WI38 (cell line): ENCODE results near the gene HDAC5.

ENCODE experiments used
- H3K4me3 ChIP-seq: 2 replicates; pipeline ENCODE4 v1.5.1; 2011; ENCODE audit warnings: low read depth, mild to moderate bottlenecking, control low read depth, low read length
- TF ChIP-seq, protein P1 (sequence below): IDR thresholded peaks from 2 replicates; pipeline ENCODE4 v1.5.1; 2012; ENCODE audit warnings: low read depth, mild to moderate bottlenecking, control low read depth, low read length

HDAC5 gene

GRCh38 chr17:44088254-44088653, 35.2 kb downstream of the HDAC5 start:
- TF ChIP-seq, protein P1, sequence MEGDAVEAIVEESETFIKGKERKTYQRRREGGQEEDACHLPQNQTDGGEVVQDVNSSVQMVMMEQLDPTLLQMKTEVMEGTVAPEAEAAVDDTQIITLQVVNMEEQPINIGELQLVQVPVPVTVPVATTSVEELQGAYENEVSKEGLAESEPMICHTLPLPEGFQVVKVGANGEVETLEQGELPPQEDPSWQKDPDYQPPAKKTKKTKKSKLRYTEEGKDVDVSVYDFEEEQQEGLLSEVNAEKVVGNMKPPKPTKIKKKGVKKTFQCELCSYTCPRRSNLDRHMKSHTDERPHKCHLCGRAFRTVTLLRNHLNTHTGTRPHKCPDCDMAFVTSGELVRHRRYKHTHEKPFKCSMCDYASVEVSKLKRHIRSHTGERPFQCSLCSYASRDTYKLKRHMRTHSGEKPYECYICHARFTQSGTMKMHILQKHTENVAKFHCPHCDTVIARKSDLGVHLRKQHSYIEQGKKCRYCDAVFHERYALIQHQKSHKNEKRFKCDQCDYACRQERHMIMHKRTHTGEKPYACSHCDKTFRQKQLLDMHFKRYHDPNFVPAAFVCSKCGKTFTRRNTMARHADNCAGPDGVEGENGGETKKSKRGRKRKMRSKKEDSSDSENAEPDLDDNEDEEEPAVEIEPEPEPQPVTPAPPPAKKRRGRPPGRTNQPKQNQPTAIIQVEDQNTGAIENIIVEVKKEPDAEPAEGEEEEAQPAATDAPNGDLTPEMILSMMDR, result no peak

DNA sequence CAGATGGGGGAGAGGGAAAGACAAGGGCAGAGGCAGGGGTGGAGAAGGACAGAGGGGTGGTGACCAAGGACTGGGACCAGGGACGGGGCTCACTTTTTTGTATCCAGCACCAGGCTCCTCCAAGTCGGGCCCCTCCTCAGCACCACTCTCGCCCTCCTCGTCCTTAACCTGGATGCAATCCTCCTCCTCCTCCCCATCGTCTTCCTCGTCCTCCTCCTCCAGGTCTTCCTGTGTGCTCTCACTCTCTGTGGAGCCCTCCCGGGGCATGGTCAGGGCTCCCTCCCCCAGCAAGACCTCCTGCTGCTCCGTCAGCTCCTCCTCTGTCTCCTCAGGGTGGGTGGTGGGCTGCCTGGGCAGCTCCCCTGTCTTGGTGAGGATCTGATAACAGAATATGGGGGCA, 36.1 kb downstream of the HDAC5 start:
- TF ChIP-seq, protein P1, result no peak
- no peak overlapping the region for H3K4me3 ChIP-seq

More at GRCh38 chr17:44088254-44088653, 35.2 kb downstream of the HDAC5 start:
- H3K4me3 ChIP-seq, result no peak overlapping the region

- TF ChIP-seq, protein P1, result no peak
- no peak overlapping the region for H3K4me3 ChIP-seq
These were observed 36.8 kb downstream of the HDAC5 start for GRCh38 chr17:44086364-44087311.

- H3K4me3 ChIP-seq, result no peak overlapping the region
- TF ChIP-seq, protein P1, result no peak
These were observed 37.5 kb downstream of the HDAC5 start for GRCh38 chr17:44085908-44086307.

DNA sequence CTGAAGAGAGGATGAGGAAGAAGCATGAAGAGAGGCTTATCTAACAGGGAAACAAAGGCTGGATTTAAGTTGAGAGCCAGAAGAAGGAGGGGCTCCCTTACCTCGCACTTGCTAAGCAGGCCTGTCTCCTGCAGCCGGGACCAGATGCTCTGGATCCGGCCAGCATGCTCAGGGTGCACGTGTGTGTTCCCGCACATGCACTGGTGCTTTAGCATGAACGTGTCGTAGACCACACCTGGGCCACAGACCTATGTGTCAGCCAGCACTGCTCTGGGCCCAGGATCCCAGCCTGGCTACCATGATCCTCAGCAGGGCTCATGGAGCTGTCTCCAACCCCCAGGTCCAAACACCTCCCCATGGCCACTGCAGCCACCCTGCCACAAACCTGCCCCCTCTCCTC, 38.5 kb downstream of the HDAC5 start:
- TF ChIP-seq, protein P1, result no peak
- H3K4me3 ChIP-seq, result no peak overlapping the region

DNA sequence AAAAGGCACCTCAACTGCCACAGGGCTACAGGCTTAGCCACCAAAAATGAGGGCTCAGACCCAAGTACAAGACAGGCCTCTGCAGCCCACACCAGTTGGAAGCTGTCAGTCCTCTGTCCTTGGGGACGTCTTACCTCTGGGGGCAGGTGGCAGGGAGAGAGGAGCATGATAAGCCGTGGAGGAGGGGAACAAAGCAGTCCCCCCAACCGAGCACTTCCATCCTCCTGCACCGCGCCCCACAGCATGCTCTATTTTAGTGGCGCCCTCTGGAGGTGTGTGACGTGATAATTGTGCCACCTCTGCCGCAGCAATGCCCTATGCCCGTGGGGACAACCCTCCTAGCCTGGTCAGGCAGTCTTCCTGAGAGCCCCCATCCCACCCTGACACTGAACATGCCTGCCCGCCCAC, 39.3 kb downstream of the HDAC5 start:
- TF ChIP-seq, protein P1, result no peak; the same call in 1 of the 2 replicates
- H3K4me3 ChIP-seq, result no peak overlapping the region

DNA sequence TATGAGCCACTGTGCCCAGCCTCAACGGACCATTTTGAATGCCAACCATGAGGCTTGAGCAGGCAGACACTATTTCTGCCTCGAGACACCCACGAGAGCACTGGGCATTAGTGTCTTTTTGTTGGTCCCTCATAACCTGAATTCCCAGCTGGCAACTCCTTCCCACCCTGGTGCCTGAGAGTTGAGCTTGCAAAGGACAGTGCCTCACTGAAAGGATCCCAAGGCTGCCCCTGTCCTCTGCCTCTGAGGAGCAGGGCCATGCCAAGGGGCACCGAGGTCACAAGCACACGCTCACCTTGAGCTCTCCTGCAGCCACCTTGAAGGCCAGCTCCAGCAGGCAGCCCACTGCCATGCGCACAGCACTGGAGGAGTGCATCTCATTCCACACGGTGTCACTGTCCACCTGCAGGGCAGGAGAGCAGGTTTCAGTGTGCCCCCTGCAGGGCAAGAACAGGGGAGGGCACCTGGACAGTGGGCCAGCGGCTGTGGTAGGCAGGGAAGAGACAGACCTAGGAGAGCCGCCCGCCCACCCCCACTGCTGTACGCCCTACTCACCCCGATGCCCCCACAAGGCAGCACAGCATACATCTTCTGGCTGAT, 40.1 kb downstream of the HDAC5 start:
- H3K4me3 ChIP-seq, result no peak overlapping the region
- TF ChIP-seq, protein P1, result no peak
